Kidney glomerular epithelial cell (primary cell): ENCODE results near the gene DNAH9.

Experiments used
- DNase-seq: peaks from one replicate; lab custom pipeline; 2025; lab: John Stamatoyannopoulos, UW

The DNAH9 gene

GRCh38 chr17:11671126-11671525 is 72.9 kb downstream of the DNAH9 start:
- no peak for DNase-seq

- DNase-seq: no peak
These were observed 84.4 kb downstream of the DNAH9 start for GRCh38 chr17:11682646-11683045.

- no peak for DNase-seq
These were observed 92.4 kb downstream of the DNAH9 start for GRCh38 chr17:11690681-11691080.

DNA sequence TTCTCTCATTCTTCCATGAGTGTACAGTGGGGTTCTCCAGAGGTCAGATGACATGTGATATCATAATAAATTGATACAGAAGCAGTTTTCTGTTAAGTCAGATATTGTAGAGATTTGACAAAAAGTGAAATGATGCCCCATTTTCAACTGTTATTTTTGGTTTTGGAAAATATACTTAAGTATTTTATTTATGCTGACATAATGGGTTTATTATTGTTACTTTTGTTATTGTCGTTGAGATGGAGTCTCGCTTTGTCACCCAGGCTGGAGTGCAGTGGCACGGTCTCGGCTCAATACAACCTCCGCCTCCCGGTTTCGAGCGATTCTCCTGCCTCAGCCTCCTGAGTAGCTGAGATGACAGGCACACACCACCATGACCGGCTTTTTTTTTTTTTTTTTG is 94.4 kb downstream of the DNAH9 start:
- no peak for DNase-seq

DNA sequence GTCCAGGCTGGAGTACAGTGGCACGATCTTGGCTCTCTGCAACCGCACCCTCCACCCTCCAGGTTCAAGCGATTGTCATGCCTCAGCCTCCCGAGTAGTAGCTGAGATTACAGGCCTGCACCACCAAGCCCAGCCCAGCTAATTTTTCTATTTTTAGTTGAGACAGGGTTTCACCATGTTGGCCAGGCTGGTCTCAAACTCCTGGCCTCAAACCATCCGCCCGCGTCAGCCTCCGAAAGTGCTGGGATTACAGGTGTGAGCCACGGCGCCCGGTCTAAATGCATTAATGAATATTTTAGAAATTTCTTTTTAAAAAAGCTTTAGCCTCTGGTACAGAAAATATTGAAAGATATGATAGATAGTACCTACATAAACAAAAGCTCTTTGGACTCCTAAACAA is 95.0 kb downstream of the DNAH9 start:
- DNase-seq: no peak

GRCh38 chr17:11700668-11701067 is 102.4 kb downstream of the DNAH9 start:
- DNase-seq: no peak

DNA sequence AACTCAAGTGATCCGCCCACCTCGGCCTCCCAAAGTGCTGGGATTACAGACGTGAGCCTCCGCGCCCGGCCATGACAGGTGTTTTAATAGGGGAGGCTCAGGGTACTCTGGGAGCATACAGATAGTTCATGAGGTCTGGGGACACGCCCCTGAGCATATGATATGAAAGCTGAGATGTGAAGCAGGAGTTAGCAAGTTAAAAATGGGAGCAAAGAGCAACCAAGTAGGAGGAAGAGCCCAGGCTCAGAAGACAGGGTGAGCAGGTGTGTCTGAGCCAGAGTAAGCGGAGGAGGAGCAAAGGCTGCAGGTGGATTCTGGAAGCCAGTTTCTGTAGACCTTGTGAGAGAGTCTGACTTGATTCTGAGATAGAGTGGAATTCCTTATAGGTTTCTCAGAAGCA is 103.6 kb downstream of the DNAH9 start:
- DNase-seq: no peak

GRCh38 chr17:11704041-11704440 is 105.8 kb downstream of the DNAH9 start:
- no peak for DNase-seq

GRCh38 chr17:11705111-11705510 is 106.8 kb downstream of the DNAH9 start:
- DNase-seq: peak; percentile 92

DNA sequence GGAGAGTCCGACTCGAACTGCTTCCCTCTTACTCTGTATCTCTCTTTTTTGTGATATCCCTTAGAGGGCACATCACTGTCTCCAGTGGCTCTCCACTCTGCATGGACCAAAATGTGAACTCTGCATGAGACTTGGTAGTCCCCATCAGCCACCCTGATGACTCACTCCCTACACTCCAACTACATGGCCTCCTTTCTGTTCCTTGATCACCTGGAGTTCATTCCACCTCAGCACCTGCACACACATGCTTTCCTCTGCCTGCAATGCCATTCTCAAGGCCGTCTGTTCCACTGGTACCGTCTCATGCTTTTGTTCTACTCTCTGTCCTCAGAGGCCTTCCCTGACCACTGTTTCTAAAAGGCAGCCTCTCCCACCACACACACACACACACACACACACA is 109.3 kb downstream of the DNAH9 start:
- DNase-seq: no peak

GRCh38 chr17:11712456-11712855 is 114.2 kb downstream of the DNAH9 start:
- DNase-seq: no peak

DNA sequence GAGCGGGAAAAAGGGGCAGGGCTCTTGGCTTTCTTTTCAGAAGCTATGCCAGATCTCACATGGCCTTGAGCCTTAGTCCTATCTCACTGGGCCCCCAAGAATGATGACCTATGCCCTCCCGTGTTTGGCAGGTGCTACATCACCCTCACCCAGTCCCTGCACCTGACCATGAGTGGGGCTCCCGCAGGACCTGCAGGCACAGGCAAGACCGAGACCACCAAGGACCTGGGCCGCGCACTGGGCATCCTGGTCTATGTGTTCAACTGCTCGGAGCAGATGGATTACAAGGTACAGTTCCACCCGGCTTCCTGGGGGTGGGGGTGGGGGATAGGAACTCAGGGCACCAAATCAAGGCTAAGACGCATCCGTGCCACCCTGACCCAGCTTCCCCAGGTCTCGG is 120.9 kb downstream of the DNAH9 start:
- DNase-seq: no peak

DNA sequence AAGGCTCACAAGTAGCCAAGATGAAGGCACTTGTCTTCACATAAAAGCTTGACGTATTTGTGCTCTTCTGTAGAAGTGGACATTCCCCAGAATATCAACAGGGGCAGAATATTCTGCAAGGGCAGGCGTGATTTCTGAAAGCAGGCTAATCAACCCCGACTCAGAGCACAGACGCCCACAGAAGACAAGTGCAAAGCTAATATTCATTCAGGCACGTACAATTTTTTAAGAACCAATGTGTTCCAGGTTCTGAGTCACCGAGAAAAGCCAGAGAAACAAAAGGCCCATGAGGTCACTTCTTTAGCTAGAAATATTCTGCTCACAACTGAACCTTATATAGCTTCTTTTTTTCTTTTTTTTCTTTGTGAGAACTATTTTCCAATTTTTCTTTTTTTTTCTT is 121.6 kb downstream of the DNAH9 start:
- no peak for DNase-seq

DNA sequence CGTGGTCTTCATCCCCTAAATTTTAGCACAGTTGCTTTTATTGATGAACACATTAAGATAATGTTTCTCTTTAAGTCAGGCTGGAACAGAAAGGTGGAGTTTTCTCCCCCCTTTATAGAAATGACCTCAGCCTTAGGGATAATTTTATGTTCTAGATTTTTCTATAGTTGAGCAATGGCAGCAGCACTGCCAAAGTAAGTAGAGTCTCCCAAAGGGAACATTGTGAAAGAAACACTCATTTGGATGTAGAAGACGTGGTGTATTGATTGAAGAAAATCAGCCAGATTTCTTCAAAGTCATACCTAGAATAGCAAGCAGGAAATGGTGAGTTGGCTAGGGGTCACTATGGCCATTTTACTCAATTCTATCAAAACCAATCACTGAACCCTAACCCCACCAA is 122.5 kb downstream of the DNAH9 start:
- no peak for DNase-seq

DNA sequence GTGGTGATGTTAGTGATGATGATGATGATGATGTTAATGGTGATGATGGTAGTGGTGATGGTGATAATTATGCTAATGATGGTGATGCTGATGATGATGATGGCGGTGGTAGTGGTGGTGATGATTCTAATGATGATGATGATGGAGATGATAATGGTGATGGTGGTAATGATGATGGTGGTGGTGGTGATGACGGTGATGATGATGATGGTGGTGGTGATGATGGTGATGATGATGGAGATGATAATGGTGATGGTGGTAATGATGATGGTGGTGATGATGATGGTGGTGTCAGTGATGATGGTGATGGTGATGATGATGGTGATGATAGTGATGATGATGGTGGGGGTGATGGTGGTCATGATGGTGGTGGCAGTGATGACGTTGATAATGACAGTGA is 132.5 kb downstream of the DNAH9 start:
- DNase-seq: no peak

DNA sequence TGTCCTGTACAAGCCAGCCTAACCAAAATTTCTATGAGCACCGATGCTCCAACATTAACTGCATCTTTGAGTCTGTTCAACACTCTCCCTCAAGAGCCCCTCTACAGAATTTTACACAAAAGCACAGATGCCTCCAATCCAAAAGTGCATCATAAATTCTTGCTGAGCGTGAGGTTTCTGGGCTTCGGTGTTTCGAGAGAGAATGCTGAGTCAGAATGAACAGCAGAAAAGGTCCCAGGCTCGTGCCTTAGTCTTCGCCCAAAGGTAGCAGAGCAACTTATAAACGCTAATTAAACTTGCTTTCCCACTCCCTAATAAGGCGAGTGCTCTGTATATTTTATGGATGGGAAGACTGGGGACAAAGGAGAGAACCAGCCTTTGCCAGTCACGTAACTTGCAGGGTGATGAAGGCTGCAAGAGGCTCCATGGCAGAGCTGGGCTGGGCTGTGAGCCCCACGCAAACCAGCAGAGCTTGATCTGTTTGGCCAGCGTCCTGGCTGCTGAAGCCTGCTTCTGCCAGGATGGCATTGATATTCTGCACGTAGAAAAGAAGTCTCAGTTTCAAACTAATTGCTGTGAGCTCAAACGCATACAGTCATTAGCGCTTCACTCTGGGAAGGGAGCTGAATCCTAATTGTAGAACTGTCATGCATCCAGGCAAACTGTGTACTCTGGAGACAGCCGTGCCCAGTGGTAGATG is 138.5 kb downstream of the DNAH9 start:
- no peak for DNase-seq

GRCh38 chr17:11737313-11737679 is 139.0 kb downstream of the DNAH9 start:
- DNase-seq: no peak

- DNase-seq: no peak
These were observed 139.9 kb downstream of the DNAH9 start for GRCh38 chr17:11738151-11738550.

GRCh38 chr17:11739351-11739750 is 141.1 kb downstream of the DNAH9 start:
- no peak for DNase-seq

DNA sequence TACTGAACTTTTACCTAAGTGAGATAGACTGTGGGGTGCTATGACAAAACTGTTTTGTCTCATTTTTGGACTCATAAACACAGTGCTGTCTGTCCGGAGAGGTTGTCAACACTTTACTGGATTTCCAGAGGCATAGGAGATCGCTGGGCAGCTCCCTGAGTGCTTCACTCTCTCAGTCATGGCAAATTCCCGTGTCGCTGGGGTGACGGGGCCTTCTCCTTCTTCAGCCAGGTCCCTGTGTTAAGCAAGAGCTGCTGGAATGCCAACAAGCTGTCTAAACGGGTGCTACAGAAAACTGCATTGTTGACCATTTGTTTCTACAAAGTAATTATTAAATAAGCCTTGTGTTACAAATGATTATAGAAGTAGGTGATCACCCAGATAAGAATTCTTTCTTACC is 141.6 kb downstream of the DNAH9 start:
- no peak for DNase-seq

GRCh38 chr17:11742886-11743285 is 144.6 kb downstream of the DNAH9 start:
- no peak for DNase-seq

DNA sequence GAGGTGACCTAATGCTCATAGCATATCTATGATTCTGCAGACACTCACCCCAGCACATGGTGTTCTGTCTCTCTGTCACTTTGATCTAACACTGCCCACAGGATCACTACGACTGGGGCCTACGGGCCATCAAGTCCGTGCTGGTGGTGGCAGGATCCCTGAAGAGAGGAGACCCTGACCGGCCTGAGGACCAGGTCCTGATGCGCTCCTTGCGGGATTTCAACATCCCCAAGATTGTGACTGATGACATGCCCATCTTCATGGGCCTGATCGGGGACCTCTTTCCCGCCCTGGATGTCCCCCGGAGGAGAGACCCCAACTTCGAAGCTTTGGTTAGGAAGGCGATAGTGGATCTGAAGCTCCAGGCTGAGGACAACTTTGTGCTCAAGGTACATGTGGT is 146.4 kb downstream of the DNAH9 start:
- DNase-seq: no peak

GRCh38 chr17:11747441-11747840 is 149.2 kb downstream of the DNAH9 start:
- DNase-seq: no peak

- no peak for DNase-seq
These were observed 159.5 kb downstream of the DNAH9 start for GRCh38 chr17:11757815-11758214.

DNA sequence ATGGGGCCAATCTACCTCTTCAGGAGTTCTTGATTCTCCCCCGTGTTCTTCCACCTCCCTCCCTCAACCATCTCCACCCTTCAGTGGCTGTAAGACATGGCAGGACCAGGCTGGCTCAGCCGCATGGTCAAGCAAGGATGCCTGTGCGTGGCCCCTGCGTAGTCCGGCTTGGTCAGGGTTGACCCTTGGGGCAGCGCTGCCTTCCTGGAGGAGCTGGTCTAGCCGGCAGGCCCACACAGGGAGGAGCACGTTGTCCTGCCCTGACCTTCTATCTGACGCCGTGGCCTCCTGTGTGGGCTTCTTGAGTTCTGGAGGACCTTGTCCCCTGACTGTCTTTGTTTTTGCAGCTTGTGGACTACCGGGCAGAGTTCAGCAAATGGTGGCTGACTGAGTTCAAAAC is 169.8 kb downstream of the DNAH9 start:
- no peak for DNase-seq
